HG03469 (cell line): Measurements from ENCODE around the gene SLC52A3.
"Not testable (repeated sequence)": the region's sequence is repeated elsewhere in the genome, so short reads cannot be mapped to it uniquely, and the experiment has no call there.

Experiments used
- ATAC-seq: cut with Tn5 transposase; IDR thresholded peaks from one replicate; pipeline ENCODE4 v1.9.1; 2021; ENCODE audit warnings: mild to moderate bottlenecking, moderate library complexity, moderate number of reproducible peaks; ENCODE audit not compliant: unreplicated experiment

Gene SLC52A3

DNA sequence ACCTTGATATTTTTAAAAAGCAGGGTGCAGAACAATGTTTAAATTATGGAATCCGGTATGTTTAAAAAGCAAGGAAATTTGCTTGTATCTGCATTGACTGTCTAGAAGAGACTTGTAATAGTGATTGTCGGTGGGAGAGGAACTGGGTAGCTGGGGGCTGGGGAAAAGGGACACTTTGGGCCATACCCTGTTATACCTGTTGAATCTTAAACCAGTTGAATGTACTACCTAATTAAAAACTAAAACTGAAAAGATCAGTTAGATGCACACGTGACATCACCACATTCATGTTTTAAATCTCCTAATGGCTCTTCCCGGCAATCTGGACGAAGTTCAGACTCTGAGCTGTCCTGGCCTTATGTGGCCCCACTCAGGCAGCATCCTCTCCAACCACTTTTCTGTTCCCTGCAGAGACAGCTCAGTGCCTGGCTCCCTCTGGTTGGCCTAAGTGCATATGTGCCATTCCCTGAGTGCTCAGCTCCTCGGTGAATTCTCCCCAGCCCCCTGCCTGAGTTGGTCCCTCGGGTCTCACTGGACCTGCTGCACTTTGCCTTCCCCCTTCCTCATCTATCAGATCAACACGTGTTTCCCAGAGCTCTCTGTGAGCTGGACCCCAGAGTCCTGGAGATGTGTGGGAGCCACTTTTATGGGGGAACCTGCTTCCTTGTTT is 36.3 kb downstream of the SLC52A3 start:
- no peak for ATAC-seq

DNA sequence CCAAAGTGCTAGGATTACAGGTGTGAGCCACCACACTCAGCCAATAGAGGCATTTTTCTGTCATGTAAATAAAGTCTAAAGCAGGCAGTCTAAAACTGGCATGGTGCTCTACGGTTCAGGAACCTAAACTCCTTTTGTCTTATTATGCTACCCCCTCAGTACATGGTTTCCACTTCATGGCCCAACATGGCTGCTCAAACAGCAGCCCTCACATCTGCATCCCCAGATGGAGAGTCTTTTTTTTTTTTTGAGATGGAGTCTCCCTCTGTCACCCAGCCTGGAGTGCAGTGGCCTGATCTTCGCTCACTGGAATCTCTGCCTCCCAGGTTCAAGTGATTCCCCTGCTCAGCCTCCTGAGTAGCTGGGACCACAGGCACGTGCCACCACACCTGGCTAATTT is 38.3 kb downstream of the SLC52A3 start:
- no peak for ATAC-seq

DNA sequence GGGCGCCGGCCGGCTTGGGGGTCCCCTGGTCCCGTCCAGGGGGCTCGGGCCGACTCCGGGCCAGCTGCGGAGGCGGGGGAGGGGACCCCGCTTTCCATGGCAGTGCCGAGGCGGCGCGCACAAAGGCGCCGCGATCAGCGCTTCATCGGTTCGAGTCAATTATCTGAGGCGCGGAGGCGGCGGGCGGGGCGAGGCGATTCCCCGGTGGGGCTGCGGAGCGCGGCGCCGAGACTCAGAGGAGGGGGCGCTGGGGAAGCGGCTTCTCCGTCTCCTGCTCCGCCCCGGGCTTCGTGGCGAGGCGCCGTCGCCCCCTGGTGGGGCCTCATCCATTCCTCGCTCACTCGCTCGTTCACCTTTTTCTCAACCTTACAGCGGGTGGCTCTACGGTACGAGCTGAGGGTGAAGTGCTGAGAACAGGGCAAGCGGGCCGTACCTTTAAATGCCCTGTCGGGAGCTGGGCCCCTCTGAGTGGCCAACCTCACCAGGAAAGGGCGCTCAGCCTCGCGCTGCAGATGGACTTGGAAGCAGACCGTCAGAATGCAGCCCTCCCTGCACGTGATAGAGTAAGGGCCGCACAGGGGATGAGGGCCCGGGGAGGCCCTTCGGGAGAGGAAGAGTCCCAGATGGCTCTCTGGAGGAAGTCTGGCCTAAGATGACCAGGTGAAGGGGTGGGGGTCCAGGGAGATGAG is 39.9 kb downstream of the SLC52A3 start:
- no peak for ATAC-seq

DNA sequence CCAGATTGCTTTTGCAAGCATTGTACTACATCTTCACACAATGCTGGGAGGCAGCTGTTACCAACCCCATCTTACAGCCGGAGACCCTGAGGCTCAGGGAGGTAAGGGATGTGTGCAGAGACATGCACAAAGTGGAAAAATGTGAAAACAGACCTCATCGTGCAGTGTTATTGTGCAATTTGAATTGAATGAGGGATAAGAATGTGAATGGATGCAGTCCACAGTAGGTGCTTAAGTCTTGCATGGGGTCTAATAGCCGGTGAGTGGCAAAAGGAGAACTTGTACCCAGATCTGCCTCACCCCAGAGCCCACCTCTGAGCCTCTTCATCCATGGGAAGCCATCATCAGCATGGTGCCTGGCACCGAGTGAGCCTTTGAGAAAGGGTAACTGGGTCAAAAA is 42.1 kb downstream of the SLC52A3 start:
- ATAC-seq: no peak

DNA sequence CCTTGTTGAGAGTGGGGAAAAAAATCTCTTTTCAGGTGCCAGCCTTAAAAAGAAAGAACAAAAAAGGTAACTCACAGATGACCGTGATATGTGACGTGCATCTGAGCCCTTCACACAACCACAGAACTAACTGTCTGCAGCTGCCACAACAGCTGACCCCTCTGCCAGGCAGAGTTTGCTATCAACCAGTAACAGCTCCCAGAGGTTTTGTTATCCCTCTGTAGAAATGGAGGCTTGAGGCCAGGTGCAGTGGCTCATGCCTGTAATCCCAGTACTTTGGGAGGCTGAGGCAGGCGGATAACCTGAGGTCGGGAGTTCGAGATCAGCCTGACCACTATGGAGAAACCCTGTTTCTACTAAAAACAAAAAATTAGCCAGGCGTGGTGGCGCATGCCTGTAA is 42.8 kb downstream of the SLC52A3 start:
- ATAC-seq: no peak

DNA sequence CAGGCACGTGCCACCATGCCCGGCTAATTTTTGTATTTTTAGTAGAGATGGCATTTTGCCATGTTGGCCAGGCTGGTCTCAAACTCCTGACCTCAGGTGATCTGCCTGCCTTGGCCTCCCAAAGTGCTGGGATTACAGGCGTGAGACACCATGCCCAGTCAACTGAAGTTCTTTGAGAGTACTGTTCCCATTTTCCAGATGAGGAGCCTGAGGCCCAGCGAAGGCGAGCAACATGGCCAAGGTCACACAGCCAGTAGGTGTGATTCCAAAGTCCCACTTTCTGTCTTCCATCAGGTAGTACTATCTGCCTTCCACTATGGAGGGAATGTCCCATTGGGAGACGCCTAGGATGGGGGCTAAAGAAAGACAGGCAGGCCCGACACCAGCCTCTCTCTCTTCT is 43.5 kb downstream of the SLC52A3 start:
- ATAC-seq: not testable (repeated sequence)

DNA sequence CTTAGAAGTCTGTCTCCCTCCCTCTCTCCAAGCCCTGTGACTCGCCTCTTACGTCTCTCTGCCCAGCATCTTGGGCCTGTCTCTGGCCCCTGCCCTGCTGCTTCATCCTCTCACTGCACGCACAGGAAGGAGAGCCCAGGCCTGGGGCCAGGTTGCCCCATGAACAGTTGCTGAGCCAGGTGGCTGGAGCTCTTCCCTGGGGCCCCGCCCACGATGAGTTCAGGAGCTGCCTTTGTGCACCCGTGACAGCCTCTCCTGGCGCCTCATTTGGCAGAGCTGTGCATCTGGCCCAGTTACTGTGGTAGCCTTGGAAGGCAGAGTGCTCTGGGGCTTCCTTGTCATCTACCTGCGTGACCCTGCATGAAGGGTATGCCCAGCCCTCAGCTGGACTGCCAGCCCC is 44.5 kb downstream of the SLC52A3 start:
- no peak for ATAC-seq

DNA sequence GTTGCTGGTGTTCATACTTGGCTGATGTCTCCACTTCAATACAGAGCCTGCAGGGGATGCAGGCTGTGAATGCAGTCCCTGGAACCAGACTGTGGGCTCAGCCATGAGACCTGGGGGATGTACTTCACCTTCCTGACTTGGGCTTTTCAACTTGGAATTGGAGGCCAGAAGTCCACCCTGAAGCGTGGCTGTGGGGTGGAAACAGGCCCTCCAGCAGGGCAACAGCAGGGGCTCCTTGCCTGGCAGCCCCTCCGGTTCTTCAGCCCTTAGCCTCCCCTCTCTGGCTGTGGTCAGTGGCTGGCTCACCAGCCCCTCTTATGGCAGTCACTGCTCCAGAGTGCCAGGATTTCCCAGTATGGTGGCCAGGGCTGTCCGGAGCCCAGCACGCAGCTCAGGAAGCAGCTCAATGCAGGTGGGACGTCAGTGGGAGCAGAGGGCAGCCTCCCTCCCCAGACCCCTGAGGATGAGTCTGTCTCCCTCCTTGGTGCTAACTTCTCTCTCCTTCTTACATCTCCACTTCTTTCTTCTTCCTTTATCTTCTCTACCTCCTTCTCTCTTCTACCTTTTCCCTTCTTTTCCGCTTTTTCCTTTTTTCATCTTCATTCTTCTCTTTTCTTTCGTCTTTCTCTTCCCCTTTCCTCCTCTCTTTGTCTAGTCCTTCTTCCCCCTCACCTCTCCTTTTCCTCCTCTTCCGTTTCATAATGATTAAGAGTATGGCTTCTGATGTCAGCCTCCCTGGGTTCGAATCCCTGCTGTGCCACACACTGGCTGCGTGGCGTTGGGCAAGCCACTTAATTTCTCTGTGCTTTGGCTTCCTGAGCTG is 45.3 kb downstream of the SLC52A3 start:
- no peak for ATAC-seq

DNA sequence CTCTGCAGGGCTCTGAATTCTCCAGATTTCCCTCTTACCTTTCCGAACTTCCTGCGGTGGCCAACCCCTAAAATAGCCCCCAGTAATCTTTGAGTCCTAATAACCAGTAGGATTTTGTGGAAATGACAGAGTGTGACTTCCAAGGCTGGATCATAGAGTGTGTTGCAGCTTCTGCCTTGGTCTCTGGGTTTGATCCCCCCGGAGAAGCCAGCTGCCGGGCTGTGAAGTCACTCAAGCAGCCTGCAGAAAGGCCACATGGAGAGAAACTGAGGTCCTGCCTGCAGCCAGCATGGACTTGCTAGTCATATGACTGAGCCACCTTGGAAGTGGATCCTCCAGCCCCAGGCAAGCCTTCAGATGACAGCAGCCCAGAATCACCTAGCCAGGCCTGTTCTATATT is 46.4 kb downstream of the SLC52A3 start:
- ATAC-seq: no peak

DNA sequence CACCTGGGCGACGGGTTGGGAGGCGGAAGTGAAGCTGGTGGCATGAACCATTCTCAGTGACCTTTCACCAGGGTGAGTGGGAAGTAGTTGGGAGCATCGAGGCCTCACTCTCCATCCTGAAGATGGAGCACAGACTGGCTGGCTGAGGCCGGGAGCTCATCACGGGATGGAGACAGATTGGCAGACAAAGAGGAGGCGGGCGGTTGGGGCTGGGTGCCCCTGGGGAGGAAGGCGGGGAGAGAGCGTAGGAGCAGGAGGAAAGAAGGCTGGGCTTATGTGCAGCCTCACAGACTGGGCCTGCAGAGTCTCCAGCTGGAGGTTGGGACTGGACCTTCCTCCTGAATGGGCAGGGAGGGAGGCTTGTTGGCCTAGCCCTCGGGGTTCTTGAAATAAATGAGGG is 48.5 kb downstream of the SLC52A3 start:
- ATAC-seq: no peak

DNA sequence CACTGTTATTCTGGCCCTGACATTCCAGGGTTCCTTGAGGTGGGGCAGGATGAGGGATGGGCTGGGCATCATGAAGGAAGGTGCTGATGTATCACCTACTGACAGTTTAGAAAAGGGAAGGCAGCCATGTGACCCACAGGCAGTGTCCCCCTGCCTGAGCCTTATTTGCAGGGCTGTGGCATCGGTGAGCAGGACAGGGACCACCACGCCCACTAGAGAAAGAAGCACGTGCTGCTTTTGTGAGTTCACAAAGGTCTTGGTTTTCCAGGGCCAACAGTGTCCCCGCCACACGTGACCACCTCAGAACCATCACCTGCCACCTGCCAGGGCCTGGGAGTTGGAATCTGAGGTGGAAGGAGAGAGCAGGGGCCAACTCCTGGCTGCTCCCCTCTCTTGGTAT is 49.2 kb downstream of the SLC52A3 start:
- ATAC-seq: no peak

DNA sequence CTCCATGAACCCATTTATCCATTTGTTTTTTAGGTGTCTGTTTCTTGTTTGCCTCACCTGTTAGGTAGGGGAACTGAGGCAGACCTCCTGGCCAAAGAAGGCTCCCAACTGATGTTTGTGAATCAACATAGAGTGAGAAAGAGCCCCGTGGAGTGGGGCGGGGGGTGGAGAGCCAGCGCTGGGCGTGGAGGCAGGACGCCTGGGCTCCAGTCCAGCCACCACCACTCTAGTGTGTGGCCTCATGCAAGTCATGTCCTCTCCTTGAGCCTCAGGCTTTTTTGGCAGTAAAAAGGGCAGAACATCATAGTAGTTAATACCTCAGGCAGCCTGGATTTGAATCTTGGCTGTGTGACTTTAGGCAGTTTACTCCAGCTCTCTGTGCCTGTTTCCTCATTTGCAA is 50.5 kb downstream of the SLC52A3 start:
- no peak for ATAC-seq

DNA sequence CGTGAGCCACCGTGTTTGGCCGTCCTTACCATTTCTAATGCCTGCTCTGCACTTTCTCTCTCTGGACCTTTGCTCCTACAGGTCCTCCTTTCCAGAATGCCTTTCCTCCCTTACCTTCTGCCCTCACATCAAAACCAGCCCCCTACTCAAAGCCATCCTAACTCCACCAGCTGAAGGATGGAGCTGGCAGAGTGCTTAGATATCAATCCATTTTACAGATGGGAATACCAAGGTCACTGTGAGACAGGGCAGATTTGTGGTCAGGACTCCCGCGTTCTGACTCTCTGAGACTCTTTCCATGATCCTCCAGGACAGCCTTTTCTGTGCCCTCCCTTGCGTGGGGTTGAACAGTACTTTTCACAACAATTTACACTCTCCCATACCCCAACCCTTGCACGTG is 51.0 kb downstream of the SLC52A3 start:
- ATAC-seq: no peak

DNA sequence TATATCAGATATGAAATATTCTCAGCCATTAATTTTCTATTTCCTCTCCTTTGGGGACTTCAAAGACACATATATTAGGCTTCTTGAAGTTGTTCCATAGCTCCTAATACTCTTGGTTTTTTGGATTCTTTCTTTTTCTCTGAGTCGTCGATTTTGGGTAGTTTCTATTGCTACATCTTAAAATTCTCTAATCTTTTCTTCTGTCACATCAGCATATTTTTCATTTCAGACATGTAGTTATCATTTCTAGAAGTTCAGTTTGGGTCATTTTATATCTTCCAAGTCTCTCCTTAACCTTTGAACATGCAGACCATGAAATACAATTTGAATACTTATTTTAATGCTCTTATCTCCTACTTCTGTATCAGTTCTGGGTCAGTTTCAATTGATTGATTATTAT is 53.8 kb downstream of the SLC52A3 start:
- no peak for ATAC-seq

DNA sequence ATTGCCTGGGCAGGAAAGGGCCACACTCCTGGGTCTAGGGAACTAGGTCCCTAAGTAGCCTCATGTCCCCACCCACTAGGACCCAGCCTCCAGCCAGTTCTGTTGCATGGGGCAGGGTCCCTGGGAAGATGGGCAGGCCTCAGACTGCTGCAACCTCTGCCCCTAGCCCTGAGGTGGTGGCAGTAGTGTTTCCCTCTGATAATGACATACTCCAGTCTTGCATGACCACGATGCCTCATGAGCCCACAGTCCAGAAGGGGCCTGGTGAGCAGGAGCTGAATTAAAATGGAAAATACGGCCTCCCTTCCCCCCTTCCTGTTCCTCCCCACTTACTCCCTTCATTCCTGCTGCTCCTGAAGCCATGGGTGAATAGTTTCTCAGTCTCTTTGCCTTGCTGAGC is 56.7 kb downstream of the SLC52A3 start:
- ATAC-seq: no peak

DNA sequence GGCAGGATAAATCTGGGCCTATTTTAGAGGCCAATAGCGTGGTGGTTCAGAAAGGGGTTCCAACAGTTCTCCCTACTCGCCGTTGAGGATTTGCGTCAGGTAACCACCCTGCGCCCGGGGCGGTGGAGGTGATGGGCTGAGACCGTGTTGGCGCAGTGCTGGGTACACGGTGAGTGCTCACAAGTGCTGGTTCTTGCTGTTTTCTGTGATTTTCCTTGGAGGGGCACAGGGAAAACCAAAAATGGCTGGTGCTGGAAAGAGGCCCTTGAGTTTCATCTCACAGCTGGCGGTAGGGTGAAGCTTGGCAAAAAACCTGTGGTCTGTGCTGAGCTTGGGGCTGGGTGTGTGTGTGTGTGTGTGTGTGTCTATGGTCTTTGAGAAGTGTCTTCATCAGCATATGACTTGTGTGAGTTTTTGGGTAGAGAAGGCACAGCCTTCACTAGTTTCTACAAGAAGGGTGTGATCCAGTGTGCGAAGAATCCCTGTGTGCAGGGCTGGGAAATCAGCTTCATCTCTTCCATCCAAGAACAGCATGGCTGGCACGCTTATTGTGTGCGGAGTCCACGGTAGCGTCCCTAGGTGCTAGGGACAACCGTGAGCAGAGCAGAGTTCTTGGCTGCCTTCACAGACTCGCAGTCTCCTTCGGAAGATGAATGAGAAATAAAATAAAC is 57.4 kb downstream of the SLC52A3 start:
- ATAC-seq: no peak
